Right lung (tissue), 5 donors: ENCODE results near the gene MFAP5. TPM values are rescaled to one million over a fixed set of nuclear protein-coding genes. Genes with fewer than 3 reads are reported as not detected.
"Not testable (repeated sequence)": the region's sequence is repeated elsewhere in the genome, so short reads cannot be mapped to it uniquely, and the experiment has no call there.

Experiments used
- DNase-seq, 2 donors: peaks; one replicate each; pipeline ENCODE4 v3.0.0-alpha.2; 2013
- polyA plus RNA-seq, 5 donors: library from polyadenylated mRNA; unstranded; fragments of 120-200 nt; gene quantifications; one replicate each; pipeline versions ENCODE4 v1.2.1 to v1.2.3, GENCODE V29; 2013; ENCODE audit warnings: inconsistent platforms in 1 of 5, low replicate concordance in 1 of 5; ENCODE audit not compliant: insufficient read length in 5 of 5, insufficient read depth in 1 of 5

Gene MFAP5
- polyA plus RNA-seq, 5 donors, result 0.43 to 4.9 (median 0.84) TPM

DNA sequence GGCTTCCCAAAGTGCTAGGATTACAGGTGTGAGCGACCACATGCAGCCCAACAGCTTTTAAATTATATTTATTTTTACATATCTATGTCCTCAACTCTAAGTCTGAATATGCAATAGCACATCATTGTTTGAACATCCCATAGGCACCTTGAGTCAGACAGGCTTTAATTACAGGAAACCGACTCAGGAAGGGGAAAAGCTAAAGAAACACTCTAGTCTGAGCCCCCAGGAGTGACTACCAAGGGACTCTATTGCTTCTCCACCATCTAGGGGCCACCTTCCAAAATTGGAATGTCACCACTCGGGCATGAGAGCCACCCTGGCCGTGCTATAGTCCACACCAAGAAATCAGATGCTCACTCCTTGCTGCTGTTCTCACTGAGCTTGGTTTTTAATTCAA is 14.0 kb upstream of the MFAP5 start:
- no peak for DNase-seq

- no peak for DNase-seq
Measured at GRCh38 chr12:8675591-8676036, 13.0 kb upstream of the MFAP5 start.

- no peak for DNase-seq
Measured at GRCh38 chr12:8672381-8672780, 9.8 kb upstream of the MFAP5 start.

GRCh38 chr12:8668441-8668840 is 5.8 kb upstream of the MFAP5 start:
- no peak for DNase-seq

DNA sequence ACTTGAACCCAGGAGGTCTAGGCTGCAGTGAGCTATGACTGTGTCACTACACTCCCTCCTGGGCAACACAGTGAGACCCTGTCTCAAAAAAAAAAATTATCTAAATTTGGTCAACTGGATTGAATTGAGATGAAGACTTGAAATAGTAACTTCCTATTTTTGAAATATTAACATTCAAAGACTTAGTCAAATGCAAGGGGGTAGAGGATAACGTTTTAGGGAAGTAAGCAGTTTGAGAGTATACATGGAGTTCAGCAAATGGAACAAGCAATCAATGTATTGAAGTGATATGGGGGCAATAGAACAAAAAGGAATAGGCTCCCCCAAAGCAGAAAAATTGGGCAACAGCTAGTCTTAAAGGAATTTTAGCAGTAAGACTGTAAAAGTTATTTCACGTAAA is 4.6 kb upstream of the MFAP5 start:
- no peak for DNase-seq

DNA sequence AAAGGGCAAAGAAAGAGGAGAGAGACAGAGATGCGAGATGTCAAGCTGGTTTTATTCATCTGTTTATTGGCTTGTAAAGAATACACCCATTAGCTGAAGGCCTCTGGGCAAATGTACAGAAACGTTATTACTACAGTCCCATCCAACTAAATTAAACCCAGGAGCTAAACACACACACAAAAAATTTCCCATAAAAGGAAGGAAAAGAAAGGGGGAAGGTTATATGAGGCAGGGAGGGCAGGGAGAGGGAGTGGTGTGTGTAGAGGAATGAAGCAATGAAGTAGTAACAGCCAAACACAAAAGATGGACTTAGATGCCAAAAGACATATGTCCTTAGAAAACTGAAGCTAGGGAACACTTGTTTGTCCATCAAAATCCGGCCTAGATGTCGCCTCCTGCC is 3.1 kb upstream of the MFAP5 start:
- no peak for DNase-seq

DNA sequence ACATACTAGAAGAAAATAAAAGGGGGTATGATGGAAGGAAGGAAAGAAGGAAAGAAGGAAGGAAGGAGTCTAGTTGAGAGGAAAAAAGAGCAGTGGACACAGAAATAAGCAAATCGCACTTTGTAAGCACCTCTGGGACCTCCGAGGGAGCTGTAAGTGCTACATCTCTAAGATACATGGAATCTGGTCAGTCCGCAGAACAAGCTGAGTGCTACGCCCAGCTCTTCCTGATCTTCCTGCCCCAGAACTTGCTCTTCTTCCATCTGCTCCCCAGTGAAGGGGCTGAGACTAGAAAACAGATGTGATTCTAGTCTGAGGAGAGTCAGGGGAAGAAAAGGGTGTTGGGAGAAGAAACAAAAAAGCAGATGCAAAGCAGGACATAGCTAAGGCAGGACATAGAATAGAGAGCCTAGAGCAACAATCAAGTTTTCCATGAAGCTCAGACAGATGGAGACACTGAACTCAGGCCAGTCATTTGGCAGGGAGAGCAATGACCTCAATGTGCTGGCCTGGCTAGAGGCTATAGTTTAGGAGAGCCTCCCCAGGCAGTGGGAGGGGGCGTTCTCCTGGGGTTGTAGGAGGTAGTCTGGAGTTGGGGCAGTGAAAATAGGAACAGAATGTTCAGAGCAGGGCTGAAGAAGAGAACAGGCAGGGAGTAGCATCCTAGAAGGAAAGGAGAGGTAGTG is 1.7 kb upstream of the MFAP5 start:
- no peak for DNase-seq

DNA sequence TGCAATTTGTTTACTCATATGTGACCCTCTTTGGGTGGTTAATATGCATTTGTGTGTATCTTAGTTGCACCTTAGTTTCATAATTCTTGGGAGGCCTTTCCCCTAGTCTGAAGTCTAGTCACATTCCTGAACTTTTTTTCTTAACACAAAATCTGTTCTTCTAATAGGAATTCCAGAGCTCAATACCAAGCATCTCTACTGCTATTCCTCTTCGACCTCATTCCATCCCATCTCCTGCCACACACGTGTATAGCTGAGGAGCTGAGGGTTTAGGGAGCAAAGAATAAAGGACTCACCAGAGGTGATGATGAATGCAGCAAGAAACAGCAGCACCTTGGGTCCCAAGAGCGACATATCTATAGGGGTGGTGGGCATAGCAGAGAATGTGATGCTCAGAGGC is 875 bp downstream of the MFAP5 start:
- no peak for DNase-seq

DNA sequence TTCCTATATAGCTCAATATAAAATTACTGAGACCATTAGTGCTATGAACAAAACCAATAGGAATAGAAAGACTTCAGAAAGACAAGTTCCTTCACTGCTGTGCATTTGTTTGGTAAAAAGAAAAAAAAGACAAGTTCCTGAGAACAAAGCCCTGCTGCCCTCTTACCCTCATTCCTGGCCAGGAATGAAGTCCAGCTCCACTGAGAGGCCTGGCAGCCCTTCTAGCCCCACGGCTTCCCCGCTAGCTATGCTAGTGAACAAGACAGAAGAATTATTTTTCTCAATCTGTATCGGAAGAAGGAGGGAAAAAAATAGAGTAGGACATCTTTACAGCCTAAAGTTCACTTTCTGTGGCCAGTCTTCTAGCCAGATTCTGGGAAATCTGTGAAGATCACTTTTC is 1.6 kb downstream of the MFAP5 start:
- DNase-seq, result no peak

DNA sequence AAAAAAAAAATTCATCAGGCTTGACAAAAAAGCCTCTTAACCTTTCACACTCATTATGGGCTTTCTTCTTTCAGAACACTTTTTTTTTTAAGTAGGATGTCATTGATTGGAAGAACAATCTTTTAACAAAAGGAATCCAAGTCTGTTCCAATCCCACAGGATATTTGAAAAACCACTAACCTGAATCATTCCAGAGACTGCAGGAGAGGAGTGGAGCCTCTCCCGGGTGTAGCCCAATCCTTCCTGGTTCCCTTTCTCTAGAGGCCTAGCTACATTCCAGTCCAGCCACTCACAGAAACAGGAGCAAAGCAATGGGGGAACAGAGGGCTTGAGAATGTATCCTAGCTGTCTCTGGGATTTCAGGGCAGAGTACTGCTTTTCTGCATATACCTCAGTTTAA is 4.3 kb downstream of the MFAP5 start:
- DNase-seq, result no peak

DNA sequence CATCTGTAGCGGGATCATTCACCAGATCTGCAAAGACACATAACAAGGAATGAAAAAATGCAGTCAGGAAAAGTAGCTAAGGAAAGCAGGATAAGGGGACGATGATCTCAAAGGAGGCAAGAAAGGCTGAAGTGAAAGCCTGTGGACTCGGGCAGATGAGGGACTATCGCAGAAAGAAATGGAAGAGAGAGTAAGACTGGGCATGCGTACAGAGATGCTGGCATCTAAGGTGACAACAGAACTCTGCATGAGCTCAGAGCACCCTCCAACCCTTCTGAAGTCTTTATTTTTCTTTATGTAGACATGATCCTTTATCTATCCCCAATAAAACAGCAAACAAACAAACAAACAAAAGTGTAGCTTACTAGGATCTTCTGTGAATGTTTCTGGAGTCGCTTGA is 7.2 kb downstream of the MFAP5 start:
- DNase-seq, result no peak

DNA sequence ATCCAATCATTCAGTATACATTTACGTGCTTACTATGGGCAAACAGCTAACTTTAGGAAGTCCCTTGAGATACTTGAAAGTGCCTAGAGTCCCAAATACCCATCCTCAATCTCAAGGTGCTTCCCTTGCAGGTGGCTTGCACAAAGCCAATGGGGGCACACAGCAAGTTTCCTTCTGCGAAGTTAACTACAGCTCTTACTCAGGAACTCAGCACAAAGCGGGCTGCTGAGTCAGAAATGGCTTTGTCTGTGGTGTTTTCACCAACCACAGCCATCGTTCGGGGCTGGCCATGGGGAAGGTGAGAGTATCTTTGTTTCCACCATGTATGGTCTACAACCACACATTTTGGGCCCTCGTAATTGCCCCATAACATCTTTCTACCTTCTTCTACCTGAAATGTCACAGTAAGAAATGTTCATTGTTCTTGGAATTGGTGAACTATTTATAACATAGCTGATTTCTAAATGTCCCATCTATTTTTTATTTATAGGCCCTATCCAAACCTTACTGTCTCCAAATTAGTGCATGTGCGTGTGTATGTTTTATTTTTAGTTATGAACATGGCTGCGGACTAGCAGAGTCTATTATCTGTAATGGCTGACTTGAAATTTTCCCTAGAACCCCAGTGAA is 13.9 kb downstream of the MFAP5 start:
- no peak for DNase-seq

DNA sequence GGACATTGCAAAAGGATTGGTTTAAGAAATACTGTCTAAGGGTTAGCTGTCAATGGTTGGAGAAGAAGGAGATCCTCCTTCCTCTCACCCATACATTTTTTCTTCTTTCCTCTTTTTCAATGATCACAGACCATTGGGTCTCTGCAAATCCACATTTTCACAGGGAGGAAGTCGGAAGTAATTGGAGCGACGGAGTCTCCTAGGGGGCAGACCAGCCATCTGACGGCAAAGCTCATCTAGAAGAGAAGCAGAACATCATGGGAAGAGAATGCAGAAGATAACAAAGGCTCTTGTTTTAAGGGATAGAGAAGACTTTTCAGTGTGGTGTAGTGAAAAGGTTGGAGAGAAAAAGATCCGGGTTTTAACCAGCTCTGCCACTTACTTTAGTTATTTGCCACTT is 14.7 kb downstream of the MFAP5 start:
- no peak for DNase-seq

DNA sequence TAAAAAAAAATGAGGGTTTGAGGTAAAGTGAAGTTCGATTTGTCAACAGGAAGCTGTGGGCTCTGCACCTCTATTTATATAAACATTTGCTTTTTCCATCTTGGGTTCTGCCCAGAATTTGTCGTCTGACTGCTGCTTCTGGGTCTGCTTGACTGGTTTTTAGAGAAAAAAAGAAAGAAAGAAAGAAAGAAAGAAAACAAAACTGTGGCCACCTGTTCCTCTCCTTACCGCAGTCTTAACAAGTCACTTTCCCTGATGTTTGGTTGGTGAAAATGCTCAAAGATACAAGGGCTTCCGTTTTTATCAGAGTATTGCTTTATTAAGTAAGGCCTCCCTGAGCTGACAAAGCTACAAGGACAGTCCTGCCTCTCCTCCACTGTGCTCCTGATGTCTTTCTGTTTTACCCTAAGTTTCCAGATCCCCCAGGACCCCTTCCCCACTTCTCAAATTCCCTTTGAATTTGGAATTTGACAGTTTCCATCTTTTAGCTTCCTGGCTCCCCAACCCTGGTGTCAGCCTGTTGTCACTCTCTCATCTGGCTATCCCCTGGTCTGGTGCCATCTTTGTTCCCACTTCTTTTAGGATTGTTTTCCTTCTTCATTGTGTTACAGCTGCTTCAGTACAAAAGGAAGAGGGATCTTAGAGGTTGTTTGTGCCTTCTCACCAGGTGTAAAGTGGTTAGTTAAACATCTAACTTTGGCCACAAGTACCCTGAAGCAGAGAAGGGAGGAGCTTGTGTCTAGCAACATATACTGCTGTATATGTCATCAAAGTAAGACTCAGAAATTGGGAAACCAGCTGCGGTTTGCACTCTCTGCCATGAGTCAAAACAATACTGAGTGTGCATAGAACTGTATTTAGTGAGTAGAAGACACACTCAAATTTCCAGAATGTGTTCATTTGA is 18.0 kb downstream of the MFAP5 start:
- DNase-seq, result no peak

DNA sequence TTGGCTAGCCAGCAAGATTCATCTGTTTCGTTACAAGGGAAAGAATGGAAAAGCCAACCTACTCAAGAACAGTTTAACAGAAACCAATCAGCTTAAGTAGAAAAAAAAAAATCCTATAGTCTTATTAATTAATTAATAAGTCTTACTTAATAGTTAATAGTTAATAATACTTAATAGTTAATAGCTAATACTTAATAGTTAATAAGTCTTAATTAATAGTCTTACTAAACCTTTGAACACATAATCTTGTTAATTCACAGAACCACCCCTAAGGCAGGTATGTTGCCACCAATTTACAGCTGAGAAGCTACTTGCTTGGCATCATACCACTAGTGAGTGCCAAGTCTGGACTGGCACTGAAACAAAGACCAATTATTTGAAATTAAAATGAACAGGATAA is 19.9 kb downstream of the MFAP5 start:
- DNase-seq, result no peak

DNA sequence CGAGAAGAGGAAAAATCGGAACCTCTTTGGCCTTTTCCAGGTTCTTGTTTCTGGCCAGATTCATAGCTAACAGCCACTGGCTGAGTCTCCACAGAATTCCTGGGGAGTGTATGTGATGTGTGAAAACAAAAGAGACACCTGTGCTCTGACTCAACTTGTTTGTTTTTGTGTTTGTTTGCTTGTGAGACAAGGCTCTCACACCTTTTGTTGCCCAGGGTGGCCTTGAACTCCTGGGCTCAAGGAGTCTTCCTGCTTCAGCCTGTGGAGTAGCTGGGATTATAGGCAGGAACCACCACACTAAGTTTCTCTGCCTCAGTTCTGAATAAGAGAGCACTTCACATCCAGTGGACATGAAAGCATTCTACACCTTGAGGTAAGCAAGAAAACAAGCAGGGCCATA is 22.7 kb downstream of the MFAP5 start:
- no peak for DNase-seq

- DNase-seq, result no peak
Measured at GRCh38 chr12:8638951-8639350, 23.7 kb downstream of the MFAP5 start.

DNA sequence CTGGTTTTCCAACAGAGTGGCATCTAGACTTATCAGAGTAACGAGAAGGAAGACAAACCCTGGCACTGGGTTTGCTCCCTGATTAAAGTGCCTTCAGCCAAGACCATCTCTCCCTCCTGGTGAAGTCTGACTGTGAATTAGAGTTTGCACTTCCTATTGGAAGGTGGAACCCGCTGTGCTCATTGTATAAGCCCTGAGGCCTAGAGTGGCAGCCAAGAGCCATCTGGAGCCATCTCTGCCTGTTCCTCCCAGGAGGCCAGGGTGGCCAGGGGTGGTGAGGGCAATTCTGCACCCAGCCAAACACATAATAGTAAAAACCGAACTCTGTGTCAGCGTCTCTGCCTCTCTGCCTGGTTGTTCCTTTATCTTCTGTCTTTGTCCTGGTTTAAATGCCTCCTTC is 25.0 kb downstream of the MFAP5 start:
- DNase-seq, result no peak

DNA sequence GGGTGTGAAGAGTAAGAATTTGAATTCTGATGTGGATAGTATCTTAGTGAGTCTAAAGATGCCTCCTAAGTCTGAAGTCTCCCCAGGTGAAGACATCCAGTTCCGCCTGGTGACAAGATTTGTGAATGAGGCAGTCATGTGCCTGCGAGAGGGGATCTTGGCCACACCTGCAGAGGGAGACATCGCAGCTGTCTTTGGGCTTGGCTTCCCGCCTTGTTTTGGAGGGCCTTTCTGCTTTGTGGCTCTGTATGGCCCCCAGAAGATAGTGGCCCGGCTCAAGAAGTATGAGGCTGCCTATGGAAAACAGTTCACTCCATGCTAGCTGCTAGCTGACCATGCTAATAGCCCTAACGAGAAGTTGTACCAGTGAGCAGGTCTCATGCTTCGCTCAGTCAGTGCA is 25.4 kb downstream of the MFAP5 start:
- DNase-seq, result no peak

DNA sequence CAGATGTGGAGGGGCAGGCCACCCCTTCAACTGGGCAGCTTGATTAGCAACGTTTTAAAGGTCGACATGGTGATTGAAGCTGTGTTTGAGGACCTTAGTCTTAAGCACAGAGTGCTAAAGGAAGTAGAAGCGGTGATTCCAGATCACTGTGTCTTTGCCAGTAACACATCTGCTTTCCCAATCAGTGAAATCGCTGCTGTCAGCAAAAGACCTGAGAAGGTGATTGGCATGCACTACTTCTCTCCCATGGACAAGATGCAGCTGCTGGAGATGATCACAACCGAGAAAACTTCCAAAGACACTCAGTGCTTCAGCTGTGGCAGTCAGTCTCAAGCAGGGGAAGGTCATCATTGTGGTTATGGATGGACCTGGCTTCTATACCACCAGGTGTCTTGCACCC is 26.0 kb downstream of the MFAP5 start:
- DNase-seq, result no peak

DNA sequence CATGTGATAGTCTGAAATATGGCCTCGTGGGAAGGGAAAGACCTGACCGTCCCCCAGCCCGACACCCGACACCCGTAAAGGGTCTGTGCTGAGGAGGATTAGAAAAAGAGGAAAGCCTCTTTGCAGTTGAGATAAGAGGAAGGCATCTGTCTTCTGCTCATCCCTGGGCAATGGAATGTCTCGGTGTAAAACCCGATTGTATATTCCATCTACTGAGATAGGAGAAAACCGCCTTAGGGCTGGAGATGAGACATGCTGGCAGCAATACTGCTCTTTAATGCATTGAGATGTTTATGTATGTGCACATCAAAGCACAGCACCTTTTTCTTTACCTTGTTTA is 26.6 kb downstream of the MFAP5 start:
- not testable (repeated sequence) for DNase-seq

DNA sequence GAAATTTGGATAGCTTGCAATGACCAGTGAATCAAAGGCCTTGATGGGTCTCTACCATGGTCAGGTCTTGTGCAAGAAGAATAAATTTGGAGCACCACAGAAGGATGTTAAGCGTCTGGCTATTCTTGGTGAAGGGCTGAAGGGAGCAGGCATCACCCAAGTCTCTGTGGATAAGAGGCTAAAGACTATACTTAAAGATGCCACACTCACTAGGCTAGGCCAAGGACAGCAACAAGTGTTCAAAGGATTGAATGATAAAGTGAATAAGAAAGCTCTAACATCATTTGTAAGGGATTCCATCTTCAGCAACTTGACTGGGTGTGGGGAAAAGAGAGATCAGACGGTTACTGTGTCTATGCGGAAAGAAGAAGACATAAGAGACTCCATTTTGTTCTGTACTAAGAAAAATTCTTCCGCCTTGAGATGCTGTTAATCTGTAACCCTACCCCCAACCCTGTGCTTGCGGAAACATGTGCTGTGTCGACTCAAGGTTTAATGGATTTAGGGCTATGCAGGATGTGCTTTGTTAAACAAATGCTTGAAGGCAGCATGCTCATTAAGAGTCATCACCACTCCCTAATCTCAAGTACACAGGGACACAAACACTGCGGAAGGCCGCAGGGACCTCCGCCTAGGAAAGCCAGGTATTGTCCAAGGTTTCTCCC is 27.2 kb downstream of the MFAP5 start:
- not testable (repeated sequence) for DNase-seq
